Measurements from ENCODE around the gene S100A12.

- no peak for TF ChIP-seq CTCF (IDR thresholded peaks at IDR 0.05)
- no peak for TF ChIP-seq POLR2A (IDR thresholded peaks at IDR 0.05)
Observed at GRCh38 chr1:153359241-153359640, 16.2 kb downstream of the S100A12 start.
